GM12878 (cell line): ENCODE measurements around the gene ERN1. TPM values are rescaled to one million over a fixed set of nuclear protein-coding genes. Genes with fewer than 3 reads are reported as not detected.

ENCODE experiments used
- ATAC-seq: fragments of 200-7000 bp; cut with Tn5 transposase; 3 replicates; pipeline ENCODE4 v1.9.1; 2020; ENCODE audit warnings: mild to moderate bottlenecking, moderate library complexity
- BruUV-seq: library from RNA; stranded (reverse); fragments of 400-500 nt; replicated peaks from 2 replicates; lab custom pipeline; 2021; lab: Mats Ljungman, UMichigan
- CTCF ChIA-PET: fragments of 300-600 bp; sonication (Branson Sonifier 250); formaldehyde crosslinking; extraction: SDS; loops from one replicate; lab custom pipeline; 2021; ENCODE audit warnings: inconsistent platforms; lab: Yijun Ruan, JAX
- POLR2A ChIA-PET: fragments of 350-600 bp; formaldehyde crosslinking; extraction: SDS; loops from one replicate; lab custom pipeline; 2021; ENCODE audit warnings: inconsistent platforms; lab: Charles Lee
- RAD21 ChIA-PET: fragments of 300-600 bp; sonication (Branson Sonifier 250); formaldehyde crosslinking; loops from one replicate; lab custom pipeline; 2023; ENCODE audit warnings: antibody characterized with exemption; ENCODE audit not compliant: unreplicated experiment; lab: Charles Lee
- SMC1A ChIA-PET: fragments of 300-600 bp; sonication (Branson Sonifier 250); formaldehyde crosslinking; loops from one replicate; lab custom pipeline; 2023; ENCODE audit not compliant: unreplicated experiment, uncharacterized antibody; lab: Charles Lee
- DNase-seq: peaks from one replicate; pipeline ENCODE4 v3.0.0-alpha.2; 2011; ENCODE audit warnings: low read depth, low spot score
- FAIRE-seq: peaks from 3 replicates; lab custom pipeline; 2011; peaks lifted over from hg19 to GRCh38; lab: Jason Lieb, UNC
- H2AFZ ChIP-seq: 2 replicates; pipeline ENCODE4 v1.6.0; 2011; ENCODE audit warnings: low read depth, low read length, control low read depth; ENCODE audit not compliant: control insufficient read depth
- H3K27ac ChIP-seq: 2 replicates; pipeline ENCODE4 v1.5.1; 2011; ENCODE audit warnings: control low read depth; ENCODE audit not compliant: control insufficient read depth, insufficient read depth
- H3K27me3 ChIP-seq, 2 experiments: replicated peaks in 1 of 2; 2 replicates each; pipeline versions ENCODE4 v1.6.0 to v1.6.1; 2011; ENCODE audit warnings: low read length in 1 of 2; ENCODE audit not compliant: control insufficient read depth in 2 of 2, insufficient read depth in 2 of 2
- H3K36me3 ChIP-seq, 2 experiments: 2 replicates each; pipeline ENCODE4 v1.5.1; 2011; ENCODE audit warnings: low read length in 1 of 2; ENCODE audit not compliant: control insufficient read depth in 2 of 2, insufficient read depth in 2 of 2
- H3K4me1 ChIP-seq: 2 replicates; pipeline ENCODE4 v1.6.1; 2011; ENCODE audit warnings: mild to moderate bottlenecking, low read length, moderate library complexity, mixed read lengths; ENCODE audit not compliant: control insufficient read depth, insufficient read depth
- H3K4me2 ChIP-seq: 2 replicates; pipeline ENCODE4 v1.6.0; 2011; ENCODE audit warnings: control low read depth; ENCODE audit not compliant: control insufficient read depth, insufficient read depth
- H3K4me3 ChIP-seq: fragments of 200-600 bp; sonication (generic); 2 replicates; pipeline ENCODE4 v1.5.1; 2016
- H3K79me2 ChIP-seq: 2 replicates; pipeline ENCODE4 v1.6.0; 2011; ENCODE audit warnings: low read length; ENCODE audit not compliant: control insufficient read depth, insufficient read depth
- H3K9ac ChIP-seq: 2 replicates; pipeline ENCODE4 v1.8.0; 2011; ENCODE audit warnings: low read length, control low read depth, mixed read lengths; ENCODE audit not compliant: control insufficient read depth, insufficient read depth
- H3K9me3 ChIP-seq: replicated peaks from 3 replicates; pipeline ENCODE4 v1.5.1; 2011; ENCODE audit warnings: mild to moderate bottlenecking, low read length; ENCODE audit not compliant: control insufficient read depth, insufficient read depth
- H4K20me1 ChIP-seq: 2 replicates; pipeline ENCODE4 v1.6.0; 2011; ENCODE audit not compliant: control insufficient read depth, insufficient read depth
- ASH2L ChIP-seq: fragments of 300-600, 200-600 bp; sonication (generic); IDR thresholded peaks from 2 replicates; pipeline ENCODE4 v1.6.1; 2017; ENCODE audit warnings: low read depth, mild to moderate bottlenecking, borderline replicate concordance
- BRCA1 ChIP-seq: IDR thresholded peaks from 2 replicates; pipeline ENCODE4 v1.6.1; 2011; ENCODE audit warnings: low read depth, low read length, improper control_type of control experiment
- CREB1 ChIP-seq: IDR thresholded peaks from 2 replicates; pipeline ENCODE4 v1.6.1; 2012; ENCODE audit warnings: low read depth, mild to moderate bottlenecking, inconsistent platforms
- EGR1 ChIP-seq, 2 experiments: IDR thresholded peaks; 1 replicate in 1 of 2; 2 replicates in 1 of 2; pipeline ENCODE4 v1.6.1; 2011 to 2012; ENCODE audit warnings: low read depth in 2 of 2, low read length in 2 of 2, borderline replicate concordance in 1 of 2, mild to moderate bottlenecking in 1 of 2, moderate library complexity in 1 of 2
- FOS ChIP-seq: IDR thresholded peaks from 3 replicates; pipeline ENCODE4 v1.6.1; 2011; ENCODE audit warnings: borderline replicate concordance; ENCODE audit not compliant: insufficient read length; ENCODE audit errors: extremely low read depth
- POLR2A ChIP-seq: IDR thresholded peaks from 2 replicates; pipeline ENCODE4 v1.6.1; 2011; ENCODE audit warnings: low read depth, mild to moderate bottlenecking, low read length
- RB1 ChIP-seq: fragments of 450-650 bp; formaldehyde crosslinking; IDR thresholded peaks from 2 replicates; pipeline ENCODE4 v1.6.1; 2017; ENCODE audit warnings: mild to moderate bottlenecking, borderline replicate concordance
- RELA ChIP-seq: fragments of 450-650 bp; IDR thresholded peaks from 2 replicates; pipeline ENCODE4 v1.8.0; 2014; ENCODE audit warnings: borderline replicate concordance; ENCODE audit not compliant: partially characterized antibody
- SMC3 ChIP-seq: IDR thresholded peaks from 2 replicates; pipeline ENCODE4 v1.6.1; 2011; ENCODE audit warnings: low read length, improper control_type of control experiment, borderline replicate concordance
- SREBF1 ChIP-seq: IDR thresholded peaks from 2 replicates; pipeline ENCODE4 v1.6.1; 2012; ENCODE audit warnings: mild to moderate bottlenecking, low read length
- ZBTB33 ChIP-seq: fragments of 450-650 bp; IDR thresholded peaks from 2 replicates; pipeline ENCODE4 v1.6.1; 2017; ENCODE audit warnings: mild to moderate bottlenecking
- WGBS: methylation state at CpG from one replicate; pipeline ENCODE4 v1.1.6; 2016; ENCODE audit warnings: low lambda C conversion rate; ENCODE audit not compliant: insufficient replicate concordance, insufficient coverage; ENCODE audit errors: missing lambda C conversion rate; 5-methylcytosine and 5-hydroxymethylcytosine counted together
- in situ Hi-C: fragments of 300-500 bp; cut with MboI; formaldehyde crosslinking; loops from 9 replicates; pipeline ENCODE4 v1.14.3; 2018; ENCODE audit warnings: mixed read lengths
- intact Hi-C: fragments of 100-400 bp; cut with micrococcal nuclease; formaldehyde crosslinking; loops from one replicate; pipeline ENCODE4 v1.14.2; 2022; ENCODE audit not compliant: unreplicated experiment
- polyA plus RNA-seq, 11 experiments: library from polyadenylated mRNA; depleted of rRNA in 4 of 11; unstranded in 6 of 11; stranded (reverse) in 5 of 11; fragments of >200 nt; fragmentation: Nextera tagmentation in 4 of 11; fragmentation: Illumina TruSeq in 1 of 11; extraction: Ambion mirVana in 4 of 11; extraction: Trizol in 1 of 11; gene quantifications; 1 replicate in 1 of 11; 2 replicates in 10 of 11; pipeline versions ENCODE4 v1.2.1 to v1.2.3, GENCODE V29; 2011 to 2016; ENCODE audit warnings: inconsistent platforms in 2 of 11, missing spikeins in 2 of 11, low read depth in 1 of 11
- total RNA-seq, 4 experiments: library from RNA; depleted of rRNA in 3 of 4; stranded (reverse); fragments of >200 nt in 3 of 4; fragmentation: Illumina TruSeq in 1 of 4; extraction: Trizol in 1 of 4; gene quantifications; 2 replicates each; pipeline versions ENCODE4 v1.2.1 to v1.2.3, GENCODE V29; 2013 to 2021

The ERN1 gene
- total and polyA plus RNA-seq, 10 of the 15 experiments (the other 5 are each of a cell fraction or from before 2014, with no cell fraction given), result 2.6 to 19.2 (median 7.6) TPM

- no peaks in the 10 kb centered on the region for H3K4me1 ChIP-seq
- FAIRE-seq (no peak), ATAC-seq (no peak), DNase-seq (no peak)
- H2AFZ ChIP-seq, result no peak overlapping the region
- no TSS peak for BruUV-seq
- no peaks in the 10 kb centered on the region for H4K20me1 ChIP-seq
- no peaks in the 10 kb centered on the region for H3K79me2 ChIP-seq
- in situ Hi-C loops (loop anchor here (25.0 kb wide), 1 partner anchor 249 kb away; no protein-coding TSS in a partner anchor), intact Hi-C loops (no loop called here)
- CTCF ChIA-PET, result interaction anchor here (1.2 to 2.2 kb wide), 3 partner anchors 10 to 96 kb away, joined by 4 to 15 read pairs (median 10); no protein-coding TSS in a partner anchor
- H3K27me3 ChIP-seq, result no peaks in the 10 kb centered on the region
- H3K4me3 ChIP-seq, result no peak overlapping the region
- TF ChIP-seq FOS (no peak), ZBTB33 (no peak), EGR1 (IDR thresholded peaks at IDR 0.05; ENCODE audit: borderline replicate concordance in 1 of 2, low read depth in 2 of 2, low read length in 2 of 2) (no peak), SREBF1 (no peak), SMC3 (no peak), CREB1 (no peak), POLR2A (no peak), RELA (no peak), ASH2L (no peak), RB1 (no peak), BRCA1 (no peak)
- 93% methylated on average over 5 of the region's 5 CpGs for WGBS
- SMC1A ChIA-PET, result interaction anchor here (0.9 to 1.6 kb wide), 2 partner anchors 9 to 96 kb away, joined by 4 to 5 read pairs; no protein-coding TSS in a partner anchor
- no peak overlapping the region for H3K9ac ChIP-seq
- RAD21 ChIA-PET, result no interaction called here
- H3K36me3 ChIP-seq, result no peaks in the 10 kb centered on the region; a peak in 2 of 4 replicates
- POLR2A ChIA-PET, result no interaction called here
- H3K27ac ChIP-seq, result no peak overlapping the region
- no peak overlapping the region for H3K4me2 ChIP-seq
- no peaks in the 10 kb centered on the region for H3K9me3 ChIP-seq
Observed at GRCh38 chr17:64037802-64038201, 92.1 kb downstream of the ERN1 start.
